Ascending aorta (tissue), 2 donors: ENCODE results near the gene PRKCB. TPM values are rescaled to one million over a fixed set of nuclear protein-coding genes. Genes with fewer than 3 reads are reported as not detected.

Source experiments
- DNase-seq, 2 donors: peaks; one replicate each; pipeline ENCODE4 v3.0.0-alpha.2; 2019; ENCODE audit warnings: low spot score in 2 of 2
- H3K27ac ChIP-seq, 2 donors: fragments of 200-600 bp; sonication (generic); one replicate each; pipeline ENCODE4 v1.5.1; 2016 to 2017; ENCODE audit warnings: mild to moderate bottlenecking in 1 of 2
- H3K27me3 ChIP-seq: fragments of 200-600 bp; sonication (generic); one replicate; pipeline ENCODE4 v1.5.1; 2017
- H3K36me3 ChIP-seq, 2 donors: fragments of 200-600 bp; sonication (generic); one replicate each; pipeline ENCODE4 v1.5.1; 2016
- H3K4me1 ChIP-seq, 2 donors: fragments of 200-600 bp; sonication (generic); one replicate each; pipeline ENCODE4 v1.5.1; 2016 to 2017; ENCODE audit warnings: mild to moderate bottlenecking in 1 of 2
- H3K4me3 ChIP-seq, 2 donors: fragments of 200-600 bp; sonication (generic); one replicate each; pipeline ENCODE4 v1.5.1; 2016 to 2017; ENCODE audit warnings: mild to moderate bottlenecking in 1 of 2
- H3K9me3 ChIP-seq, 2 donors: fragments of 200-600 bp; sonication (generic); one replicate each; pipeline ENCODE4 v1.5.1; 2016
- CTCF ChIP-seq, 3 experiments: fragments of 200-600 bp in 2 of 3; fragments of 450-650 bp in 1 of 3; sonication (generic) in 2 of 3; IDR thresholded peaks; one replicate each; pipeline ENCODE4 v1.5.1; 2016 to 2019; ENCODE audit warnings: antibody characterized with exemption in 3 of 3, mild to moderate bottlenecking in 1 of 3, moderate library complexity in 1 of 3
- intact Hi-C: fragments of 100-400 bp; cut with DNase I; formaldehyde crosslinking; loops from one replicate; pipeline ENCODE4 v1.15.1; 2023
- total RNA-seq: library from RNA; depleted of rRNA; stranded (reverse); fragments of >200 nt; gene quantifications from one replicate; pipeline ENCODE4 v1.1.0, GENCODE V29; 2016

Gene PRKCB
- total RNA-seq, 1 donor from 2014 or later = 1.2 TPM

- intact Hi-C loops = no loop called here
- TF ChIP-seq CTCF (IDR thresholded peaks at IDR 0.05) = no peak
- no peaks in the 10 kb centered on the region for H3K9me3 ChIP-seq
- no peak overlapping the region for H3K4me3 ChIP-seq
- DNase-seq = no peak
- H3K4me1 ChIP-seq = no peaks in the 10 kb centered on the region
- no peaks in the 10 kb centered on the region for H3K27me3 ChIP-seq
- H3K36me3 ChIP-seq = no peaks in the 10 kb centered on the region
- H3K27ac ChIP-seq = no peak overlapping the region
Observed at GRCh38 chr16:23843143-23843542, 7.4 kb downstream of the PRKCB start.

GRCh38 chr16:23847251-23847650 is 11.5 kb downstream of the PRKCB start:
- Histone ChIP-seq H3K27me3 (no peaks in the 10 kb centered on the region), H3K27ac (no peak overlapping the region), H3K4me3 (no peak overlapping the region), H3K36me3 (no peaks in the 10 kb centered on the region), H3K4me1 (no peaks in the 10 kb centered on the region), H3K9me3 (no peaks in the 10 kb centered on the region)
- TF ChIP-seq CTCF (IDR thresholded peaks at IDR 0.05) = no peak
- DNase-seq = no peak
- intact Hi-C loops = no loop called here

GRCh38 chr16:23847948-23848347 is 12.2 kb downstream of the PRKCB start:
- Histone ChIP-seq H3K36me3 (no peaks in the 10 kb centered on the region), H3K27ac (no peak overlapping the region), H3K4me3 (no peak overlapping the region), H3K27me3 (no peaks in the 10 kb centered on the region), H3K9me3 (no peaks in the 10 kb centered on the region), H3K4me1 (no peaks in the 10 kb centered on the region)
- TF ChIP-seq CTCF (IDR thresholded peaks at IDR 0.05) = no peak
- no peak for DNase-seq
- intact Hi-C loops = no loop called here

- H3K4me3 ChIP-seq = no peak overlapping the region
- intact Hi-C loops = no loop called here
- no peaks in the 10 kb centered on the region for H3K27me3 ChIP-seq
- no peaks in the 10 kb centered on the region for H3K4me1 ChIP-seq
- no peak overlapping the region for H3K27ac ChIP-seq
- no peak for TF ChIP-seq CTCF (IDR thresholded peaks at IDR 0.05)
- no peaks in the 10 kb centered on the region for H3K36me3 ChIP-seq
- no peak for DNase-seq
- H3K9me3 ChIP-seq = no peaks in the 10 kb centered on the region
Observed at GRCh38 chr16:23848958-23849357, 13.2 kb downstream of the PRKCB start.

- Histone ChIP-seq H3K4me3 (no peak overlapping the region), H3K4me1 (no peaks in the 10 kb centered on the region), H3K9me3 (no peaks in the 10 kb centered on the region), H3K27ac (no peak overlapping the region), H3K36me3 (no peaks in the 10 kb centered on the region), H3K27me3 (no peaks in the 10 kb centered on the region)
- no peak for DNase-seq
- intact Hi-C loops = no loop called here
- TF ChIP-seq CTCF (IDR thresholded peaks at IDR 0.05) = no peak
Observed at GRCh38 chr16:23852794-23853562, 17.2 kb downstream of the PRKCB start.
